HepG2 (cell line): ENCODE data around the gene TCF7L2. TPM values are rescaled to one million over a fixed set of nuclear protein-coding genes. Genes with fewer than 3 reads are reported as not detected.

Experiments used
- ARID3A ChIP-seq: IDR thresholded peaks from 2 replicates; pipeline ENCODE4 v1.6.1; 2012; ENCODE audit warnings: low read depth, low read length, improper control_type of control experiment
- CREB3 ChIP-seq: sonication (generic); formaldehyde crosslinking; IDR thresholded peaks from 2 replicates; pipeline ENCODE4 v1.5.0; 2020; ENCODE audit warnings: missing genetic modification reagents
- HIC2 ChIP-seq: sonication (generic); formaldehyde crosslinking; IDR thresholded peaks from 2 replicates; pipeline ENCODE4 v1.9.0; 2022; ENCODE audit warnings: low read depth, missing genetic modification reagents
- HNRNPUL1 ChIP-seq: fragments of 200-400 bp; formaldehyde crosslinking; IDR thresholded peaks from 2 replicates; pipeline ENCODE4 v1.6.1; 2017; ENCODE audit warnings: low read depth, mild to moderate bottlenecking, low read length, moderate library complexity
- KDM5A ChIP-seq: fragments of 200-600 bp; sonication (generic); IDR thresholded peaks from 2 replicates; pipeline ENCODE4 v1.7.0; 2018; ENCODE audit warnings: antibody characterized with exemption, mild to moderate bottlenecking, low read length, borderline replicate concordance
- KLF11 ChIP-seq: IDR thresholded peaks from 2 replicates; pipeline ENCODE4 v1.6.1; 2016; ENCODE audit warnings: missing compliant biosample characterization
- MATR3 ChIP-seq: sonication (generic); formaldehyde crosslinking; IDR thresholded peaks from 2 replicates; pipeline ENCODE4 v1.4.0; 2020; ENCODE audit warnings: missing genetic modification reagents
- PRDM4 ChIP-seq: sonication (generic); formaldehyde crosslinking; IDR thresholded peaks from 2 replicates; pipeline ENCODE4 v1.9.0; 2021; ENCODE audit warnings: missing genetic modification reagents, borderline replicate concordance
- RAD21 ChIP-seq: fragments of 450-650 bp; formaldehyde crosslinking; IDR thresholded peaks from 2 replicates; pipeline ENCODE4 v1.5.0; 2020; ENCODE audit warnings: mild to moderate bottlenecking
- RORA ChIP-seq: sonication (generic); formaldehyde crosslinking; IDR thresholded peaks from 2 replicates; pipeline ENCODE4 v1.5.0; 2020; ENCODE audit warnings: mild to moderate bottlenecking, missing genetic modification reagents, moderate library complexity
- SAFB2 ChIP-seq: sonication (generic); formaldehyde crosslinking; IDR thresholded peaks from 2 replicates; pipeline ENCODE4 v1.5.1; 2020; ENCODE audit warnings: missing genetic modification reagents, low read depth, mild to moderate bottlenecking, borderline replicate concordance
- TP53 ChIP-seq: sonication (generic); formaldehyde crosslinking; conservative IDR thresholded peaks from 2 replicates; pipeline ENCODE4 v1.4.0; 2020; ENCODE audit warnings: missing genetic modification reagents
- ZNF335 ChIP-seq: sonication (generic); formaldehyde crosslinking; IDR thresholded peaks from 2 replicates; pipeline ENCODE4 v1.4.0; 2020; ENCODE audit warnings: missing genetic modification reagents
- ZNF33B ChIP-seq: sonication (generic); formaldehyde crosslinking; IDR thresholded peaks from 2 replicates; pipeline ENCODE4 v1.5.1; 2020; ENCODE audit warnings: mild to moderate bottlenecking, missing genetic modification reagents
- ZNF609 ChIP-seq: sonication (generic); formaldehyde crosslinking; IDR thresholded peaks from 2 replicates; pipeline ENCODE4 v1.4.0; 2020; ENCODE audit warnings: mild to moderate bottlenecking, missing genetic modification reagents, borderline replicate concordance
- ZNF629 ChIP-seq: sonication (generic); formaldehyde crosslinking; conservative IDR thresholded peaks from 2 replicates; pipeline ENCODE4 v1.5.0; 2020; ENCODE audit warnings: missing genetic modification reagents
- ZSCAN29 ChIP-seq: sonication (generic); formaldehyde crosslinking; conservative IDR thresholded peaks from 2 replicates; pipeline ENCODE4 v1.4.0; 2020; ENCODE audit warnings: mild to moderate bottlenecking, missing genetic modification reagents
- polyA plus RNA-seq, 8 experiments: library from polyadenylated mRNA; depleted of rRNA in 3 of 8; stranded (reverse) in 7 of 8; unstranded in 1 of 8; fragments of >200 nt; fragmentation: Illumina TruSeq in 4 of 8; extraction: Trizol in 4 of 8; gene quantifications; 2 replicates each; pipeline versions ENCODE4 v1.2.1 to v1.2.3, GENCODE V29; 2011 to 2016; ENCODE audit warnings: low read depth in 4 of 8, missing spikeins in 1 of 8, mixed read lengths in 1 of 8; ENCODE audit not compliant: insufficient read depth in 1 of 8
- total RNA-seq, 5 experiments: library from RNA; depleted of rRNA; stranded (reverse); fragments of >200 nt; fragmentation: Illumina TruSeq; extraction: Trizol; gene quantifications; 2 replicates each; pipeline ENCODE4 v1.2.3, GENCODE V29; 2016; ENCODE audit warnings: low read depth in 1 of 5

Gene TCF7L2
- total and polyA plus RNA-seq, 2 of the 13 experiments (the other 11 are each of a cell fraction or from before 2014, with no cell fraction given) = 3.9 to 13.7 TPM

GRCh38 chr10:113093188-113094113, 143.4 kb downstream of the TCF7L2 start (continued):
- TF ChIP-seq PRDM4 (CRISPR knock-in tag) (no peak), CREB3 (CRISPR knock-in tag) (no peak), TP53 (CRISPR knock-in tag) (no peak), ARID3A (peak; percentile 65), MATR3 (no peak), SAFB2 (CRISPR knock-in tag) (no peak), HNRNPUL1 (no peak), RORA (CRISPR knock-in tag) (no peak), ZNF33B (CRISPR knock-in tag) (no peak), KDM5A (no peak), ZNF335 (no peak), HIC2 (CRISPR knock-in tag) (no peak), KLF11 (CRISPR knock-in tag) (no peak), ZSCAN29 (CRISPR knock-in tag) (no peak), RAD21 (no peak), ZNF609 (CRISPR knock-in tag) (peak; percentile 95), ZNF629 (CRISPR knock-in tag) (no peak)
